GM12872 (cell line): ENCODE data around the gene ATP10A.

Experiments used
- TF ChIP-seq, protein P1 (sequence below): IDR thresholded peaks from 3 replicates; pipeline ENCODE4 v1.5.1; 2011; ENCODE audit warnings: low read depth, mild to moderate bottlenecking, low read length, moderate library complexity; ENCODE audit not compliant: insufficient read depth

The ATP10A gene

DNA sequence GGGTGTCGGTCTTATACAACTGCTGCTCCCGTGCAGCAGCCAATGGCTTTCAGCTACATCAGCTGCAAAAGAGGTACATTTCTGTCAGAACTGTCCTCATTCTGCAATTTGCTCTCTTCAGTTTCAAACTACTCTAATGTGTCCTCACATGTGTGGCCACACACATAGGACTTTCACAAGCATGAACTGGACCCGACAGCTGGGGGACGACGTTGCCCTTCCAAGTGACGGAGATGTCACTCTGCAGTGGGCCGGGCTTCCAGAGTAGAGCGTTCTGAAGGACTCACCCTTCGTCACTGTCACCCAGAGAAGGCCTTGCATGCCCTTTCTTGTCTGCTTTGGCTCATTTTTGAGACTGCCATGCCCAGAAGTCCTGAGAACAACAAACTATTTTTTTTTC lies 189.8 kb downstream of the ATP10A start:
- TF ChIP-seq, protein P1, sequence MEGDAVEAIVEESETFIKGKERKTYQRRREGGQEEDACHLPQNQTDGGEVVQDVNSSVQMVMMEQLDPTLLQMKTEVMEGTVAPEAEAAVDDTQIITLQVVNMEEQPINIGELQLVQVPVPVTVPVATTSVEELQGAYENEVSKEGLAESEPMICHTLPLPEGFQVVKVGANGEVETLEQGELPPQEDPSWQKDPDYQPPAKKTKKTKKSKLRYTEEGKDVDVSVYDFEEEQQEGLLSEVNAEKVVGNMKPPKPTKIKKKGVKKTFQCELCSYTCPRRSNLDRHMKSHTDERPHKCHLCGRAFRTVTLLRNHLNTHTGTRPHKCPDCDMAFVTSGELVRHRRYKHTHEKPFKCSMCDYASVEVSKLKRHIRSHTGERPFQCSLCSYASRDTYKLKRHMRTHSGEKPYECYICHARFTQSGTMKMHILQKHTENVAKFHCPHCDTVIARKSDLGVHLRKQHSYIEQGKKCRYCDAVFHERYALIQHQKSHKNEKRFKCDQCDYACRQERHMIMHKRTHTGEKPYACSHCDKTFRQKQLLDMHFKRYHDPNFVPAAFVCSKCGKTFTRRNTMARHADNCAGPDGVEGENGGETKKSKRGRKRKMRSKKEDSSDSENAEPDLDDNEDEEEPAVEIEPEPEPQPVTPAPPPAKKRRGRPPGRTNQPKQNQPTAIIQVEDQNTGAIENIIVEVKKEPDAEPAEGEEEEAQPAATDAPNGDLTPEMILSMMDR: no peak

DNA sequence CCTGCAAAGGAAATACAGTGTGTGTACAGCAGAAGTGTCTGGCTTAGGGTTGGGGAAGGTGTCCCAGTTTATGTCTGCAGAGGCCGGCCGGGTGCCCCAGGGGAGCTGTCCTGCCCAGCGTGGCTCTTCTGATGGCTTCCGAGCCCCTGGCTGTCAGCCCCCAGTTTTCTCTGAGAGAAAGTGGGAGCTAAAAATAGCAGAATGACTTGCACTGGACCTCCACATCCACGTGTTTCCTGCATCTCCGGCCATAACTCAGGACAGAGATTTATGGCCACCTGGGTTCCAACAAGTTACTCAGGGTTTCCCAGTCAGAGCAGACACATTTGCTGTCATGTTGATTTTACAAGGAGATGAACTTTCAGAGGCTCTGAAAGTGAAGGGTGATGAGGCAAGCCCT lies 192.0 kb downstream of the ATP10A start:
- TF ChIP-seq, protein P1: no peak

DNA sequence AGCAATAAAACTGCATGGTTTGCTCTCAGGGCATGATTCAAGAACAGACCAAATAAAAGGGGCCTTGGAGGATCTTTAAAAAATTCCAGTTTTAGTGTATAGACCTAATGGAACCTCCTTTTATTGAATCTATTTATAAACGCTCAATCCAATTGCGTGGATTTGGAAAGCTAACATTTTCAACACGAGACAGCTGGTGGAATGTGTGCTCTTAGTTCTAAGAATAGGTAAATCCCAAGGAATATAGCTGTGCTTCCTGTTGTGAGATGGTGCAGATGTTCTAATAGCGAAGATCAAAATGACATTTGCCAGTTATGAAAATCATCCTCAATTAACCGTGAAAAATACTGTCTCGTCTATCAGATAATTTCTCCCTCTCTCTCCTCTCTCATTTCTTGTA lies 192.5 kb downstream of the ATP10A start:
- TF ChIP-seq, protein P1: no peak

DNA sequence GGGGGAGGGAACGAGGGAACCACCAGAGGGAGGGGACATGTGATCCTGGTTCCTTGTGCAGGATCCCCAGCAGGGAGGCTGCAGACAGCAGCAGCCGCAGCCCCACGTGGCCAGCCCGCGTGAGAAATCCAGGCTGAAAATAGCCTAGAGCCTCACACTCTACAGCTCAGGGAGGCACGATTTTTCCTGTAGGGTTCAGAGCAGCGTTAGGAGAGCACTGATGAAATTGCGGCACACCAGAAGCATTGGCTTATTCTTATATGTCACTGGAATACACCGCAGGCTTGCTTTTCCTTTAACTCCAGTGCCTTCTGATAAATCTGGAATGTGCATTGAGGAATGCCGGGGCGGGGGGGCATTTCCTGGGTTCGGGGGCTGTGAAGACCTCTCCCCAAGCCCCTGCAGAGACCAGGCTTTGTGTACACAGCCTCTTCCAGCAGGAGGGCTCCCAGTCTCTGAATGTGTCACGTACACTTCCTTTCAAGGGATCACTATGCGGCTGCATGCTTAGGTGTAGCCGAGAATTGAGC lies 193.0 kb downstream of the ATP10A start:
- TF ChIP-seq, protein P1: no peak

DNA sequence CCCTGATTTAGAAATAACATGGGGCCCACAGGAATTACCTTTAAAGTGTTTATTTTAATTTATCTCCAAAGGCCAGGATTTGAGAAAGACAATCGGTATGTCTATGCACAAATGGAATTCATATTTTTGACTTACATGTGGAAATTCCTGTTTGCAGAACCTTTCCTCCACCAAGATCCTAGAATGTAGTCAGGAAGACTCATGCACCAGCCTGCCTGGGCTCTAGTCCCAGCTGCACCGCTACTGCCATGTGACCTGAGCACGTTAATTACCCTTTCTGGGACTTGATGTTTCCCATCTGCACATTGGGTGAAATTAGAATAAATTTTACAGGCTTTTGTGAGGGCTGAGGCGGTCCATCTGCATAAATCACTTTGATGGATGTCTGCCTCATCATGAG lies 194.2 kb downstream of the ATP10A start:
- TF ChIP-seq, protein P1: no peak

DNA sequence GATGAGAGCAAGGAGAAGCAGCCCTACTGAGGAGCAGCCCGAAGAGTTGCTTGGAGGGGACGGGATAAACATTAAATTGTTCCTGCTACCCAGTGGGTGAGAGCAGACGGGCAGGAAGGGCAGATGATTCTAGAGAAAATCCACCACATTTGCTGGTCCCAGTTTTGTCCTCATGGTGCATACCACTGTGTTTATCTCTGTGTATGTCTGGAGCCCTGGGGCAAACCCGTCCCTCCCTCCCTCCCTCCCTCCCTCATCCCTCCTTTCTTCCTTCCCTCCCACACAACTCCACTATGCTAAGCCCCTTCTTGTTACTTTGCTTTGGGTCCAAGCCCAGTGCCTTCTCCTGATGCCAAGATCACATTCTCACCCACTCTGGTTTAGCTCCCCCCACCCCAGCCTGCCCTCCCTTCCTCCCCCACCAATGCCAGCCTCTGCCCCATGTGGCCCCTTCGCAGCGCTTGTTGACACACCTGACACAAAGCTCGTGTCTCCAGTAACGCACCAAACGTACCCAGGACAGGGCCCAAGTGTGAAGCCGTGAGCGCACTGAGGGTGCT lies 194.8 kb downstream of the ATP10A start:
- TF ChIP-seq, protein P1: no peak

DNA sequence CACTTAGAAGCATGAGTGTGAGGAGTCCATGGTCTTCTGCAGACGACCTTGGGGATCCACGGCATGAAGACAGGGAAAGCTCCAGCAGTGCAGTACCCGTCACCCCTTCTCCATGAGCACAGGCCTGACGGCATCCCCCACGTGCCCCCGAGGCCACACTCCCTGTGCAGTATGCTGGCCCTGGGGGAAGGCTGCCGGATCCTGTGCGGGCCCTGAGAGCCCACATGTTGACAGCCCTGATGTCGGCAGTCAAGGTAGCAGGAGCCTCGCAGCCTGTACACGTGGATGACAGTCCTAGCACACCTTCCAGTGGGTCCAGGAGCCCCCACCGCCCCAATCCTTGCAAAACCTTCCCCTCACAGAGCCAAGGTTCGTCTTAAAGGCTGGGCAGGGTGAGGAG lies 195.3 kb downstream of the ATP10A start:
- TF ChIP-seq, protein P1: no peak
